ENCODE results near the gene GPR171. TPM values are rescaled to one million over a fixed set of nuclear protein-coding genes. Genes with fewer than 3 reads are reported as not detected.

GPR171 gene
- total and polyA plus RNA-seq, 10 donors, result 2.7 to 40.4 (median 11.1) TPM

GRCh38 chr3:151196434-151196833, 6.6 kb downstream of the GPR171 start:
- Histone ChIP-seq H3K27ac (no peak overlapping the region), H3K9me3 (no peaks in the 10 kb centered on the region), H3K4me3 (no peak overlapping the region), H3K27me3 (replicated peaks in 1 of 7) (no peaks in the 10 kb centered on the region), H3K4me1 (no peaks in the 10 kb centered on the region), H3K36me3 (peaks cover 0 to 10% (median 0%) of the 10 kb centered on the region in 6 donors)
- intact Hi-C loops (cut with DNase I; ENCODE audit: low total_unique reads), result no loop called here
- TF ChIP-seq POLR2A (IDR thresholded peaks at IDR 0.05) (no peak), CTCF (IDR thresholded peaks at IDR 0.05 in 8 of 11, conservative IDR thresholded peaks at IDR 0.05 in 3 of 11) (no peak), POLR2AphosphoS5 (IDR thresholded peaks at IDR 0.05) (no peak)
- DNase-seq, result no peak

GRCh38 chr3:151195826-151196225, 7.2 kb downstream of the GPR171 start:
- no peak overlapping the region for H3K4me3 ChIP-seq
- intact Hi-C loops (cut with DNase I; ENCODE audit: low total_unique reads), result no loop called here
- H3K9me3 ChIP-seq, result no peaks in the 10 kb centered on the region
- WGBS, 5 donors, result 84 to 100% (median 92%) methylated on average over 1 of the region's 1 CpG
- no peak overlapping the region for H3K27ac ChIP-seq
- no peaks in the 10 kb centered on the region for H3K4me1 ChIP-seq
- TF ChIP-seq POLR2A (IDR thresholded peaks at IDR 0.05) (no peak), POLR2AphosphoS5 (IDR thresholded peaks at IDR 0.05) (no peak), CTCF (IDR thresholded peaks at IDR 0.05 in 8 of 11, conservative IDR thresholded peaks at IDR 0.05 in 3 of 11) (no peak)
- no peak for DNase-seq
- no peaks in the 10 kb centered on the region for H3K27me3 ChIP-seq (replicated peaks in 1 of 7)
- peaks cover 0 to 12% (median 0%) of the 10 kb centered on the region in 6 donors for H3K36me3 ChIP-seq

- H3K4me3 ChIP-seq, result no peak overlapping the region
- H3K27ac ChIP-seq, result no peak overlapping the region
- intact Hi-C loops (cut with DNase I; ENCODE audit: low total_unique reads), result no loop called here
- H3K27me3 ChIP-seq (replicated peaks in 1 of 7), result no peaks in the 10 kb centered on the region
- WGBS, 5 donors, result 91 to 99% (median 92%) methylated on average over 6 of the region's 6 CpGs
- H3K36me3 ChIP-seq, result peaks cover 0 to 12% (median 0%) of the 10 kb centered on the region in 6 donors
- TF ChIP-seq POLR2AphosphoS5 (IDR thresholded peaks at IDR 0.05), result no peak
- no peak for TF ChIP-seq POLR2A (IDR thresholded peaks at IDR 0.05)
- no peak for TF ChIP-seq CTCF (IDR thresholded peaks at IDR 0.05 in 8 of 11, conservative IDR thresholded peaks at IDR 0.05 in 3 of 11)
- H3K4me1 ChIP-seq, result no peaks in the 10 kb centered on the region
- H3K9me3 ChIP-seq, result no peaks in the 10 kb centered on the region
- DNase-seq, result no peak
Measured at GRCh38 chr3:151192545-151192944, 10.5 kb downstream of the GPR171 start.

GRCh38 chr3:151191095-151191494, 11.9 kb downstream of the GPR171 start:
- intact Hi-C loops (cut with DNase I; ENCODE audit: low total_unique reads), result no loop called here
- Histone ChIP-seq H3K27me3 (replicated peaks in 1 of 7) (no peaks in the 10 kb centered on the region), H3K4me3 (no peak overlapping the region), H3K36me3 (peaks cover 0 to 12% (median 0%) of the 10 kb centered on the region in 6 donors), H3K9me3 (no peaks in the 10 kb centered on the region), H3K27ac (no peak overlapping the region), H3K4me1 (no peaks in the 10 kb centered on the region)
- DNase-seq, result no peak
- WGBS, 5 donors, result 71 to 86% (median 76%) methylated on average over 1 of the region's 1 CpG
- no peak for TF ChIP-seq CTCF (IDR thresholded peaks at IDR 0.05 in 8 of 11, conservative IDR thresholded peaks at IDR 0.05 in 3 of 11)
- no peak for TF ChIP-seq POLR2AphosphoS5 (IDR thresholded peaks at IDR 0.05)
- TF ChIP-seq POLR2A (IDR thresholded peaks at IDR 0.05), result no peak

Data from spleen (tissue), 11 donors.